HUDEP-2 (cell line): ENCODE data around the gene GPT2.

Experiments used
- DNase-seq, 76 experiments: peaks; one replicate each; lab custom pipeline; 2025; ENCODE audit not compliant: unreplicated experiment in 76 of 76; lab: John Stamatoyannopoulos, UW

GPT2 gene

GRCh38 chr16:46895399-46896313, 11.5 kb downstream of the GPT2 start:
- DNase-seq, result no peak

DNA sequence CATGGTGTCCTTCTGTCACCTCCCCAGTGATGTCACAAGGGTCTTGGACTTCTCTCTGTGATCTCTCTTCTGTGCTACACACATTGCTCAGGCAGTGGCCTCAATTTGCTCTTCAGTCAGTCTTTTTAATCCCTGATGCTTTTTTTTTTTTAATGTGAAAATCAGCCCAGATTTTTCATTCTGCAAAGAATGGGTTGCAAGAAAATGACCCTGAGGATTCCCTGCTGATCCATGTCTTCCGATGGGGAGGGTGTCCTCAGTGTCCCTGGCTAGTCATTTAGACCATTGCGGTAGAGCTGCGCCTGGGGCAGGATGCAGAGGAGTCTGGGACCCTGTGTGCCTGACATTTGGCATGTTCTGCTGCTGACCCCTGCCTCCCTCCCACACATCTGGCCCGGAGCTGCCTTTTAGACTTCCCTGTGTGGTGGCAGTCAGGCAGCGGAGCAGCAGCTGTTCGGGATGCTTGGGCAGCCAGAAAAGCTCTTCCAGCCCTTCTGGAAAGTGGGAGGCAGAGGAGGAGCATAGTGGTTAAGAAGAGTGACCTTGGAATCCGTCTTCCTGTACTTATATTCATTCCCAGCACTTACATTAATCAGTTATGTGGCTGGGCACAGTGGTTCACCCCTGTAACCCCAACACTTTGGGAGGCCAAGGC, 12.3 kb downstream of the GPT2 start:
- DNase-seq, result no peak

- no peak for DNase-seq
Measured at GRCh38 chr16:46897471-46897870, 13.3 kb downstream of the GPT2 start.

- DNase-seq, result no peak
Measured at GRCh38 chr16:46898006-46898405, 13.8 kb downstream of the GPT2 start.

DNA sequence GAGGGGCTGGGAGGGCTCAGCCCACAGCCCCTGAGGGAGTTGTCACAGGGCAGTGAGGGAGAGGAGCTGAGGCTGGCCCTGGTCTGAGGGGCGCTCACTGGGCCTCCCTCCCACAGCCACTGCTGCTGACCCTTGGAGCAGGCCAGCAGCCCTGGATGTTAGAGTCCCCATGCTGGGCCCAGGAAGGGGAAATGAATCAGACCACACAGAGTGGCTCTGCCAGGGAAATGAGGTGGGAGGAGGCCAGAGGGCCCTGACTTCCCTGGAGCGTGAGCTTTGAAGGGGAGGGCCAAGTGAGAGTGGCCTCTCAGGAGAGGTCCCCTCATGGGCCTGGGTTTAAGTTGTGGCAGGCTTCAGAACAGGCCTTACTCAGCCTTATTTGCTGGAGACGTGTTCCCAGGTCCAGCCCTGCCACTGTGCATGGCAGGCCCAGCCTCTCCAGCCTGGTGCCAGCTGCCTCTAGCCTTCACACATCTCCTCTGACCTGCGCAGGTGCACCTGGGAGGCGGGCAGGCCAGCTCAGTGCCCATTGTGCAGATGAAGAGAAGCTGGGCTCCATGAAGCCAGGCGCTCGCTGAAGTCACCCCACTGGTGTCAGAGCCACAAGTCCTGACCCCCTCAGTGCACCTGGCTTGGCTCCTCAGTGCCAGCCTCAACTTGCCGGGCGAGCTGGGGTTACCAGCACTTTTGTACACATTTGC, 15.4 kb downstream of the GPT2 start:
- DNase-seq, result no peak

DNA sequence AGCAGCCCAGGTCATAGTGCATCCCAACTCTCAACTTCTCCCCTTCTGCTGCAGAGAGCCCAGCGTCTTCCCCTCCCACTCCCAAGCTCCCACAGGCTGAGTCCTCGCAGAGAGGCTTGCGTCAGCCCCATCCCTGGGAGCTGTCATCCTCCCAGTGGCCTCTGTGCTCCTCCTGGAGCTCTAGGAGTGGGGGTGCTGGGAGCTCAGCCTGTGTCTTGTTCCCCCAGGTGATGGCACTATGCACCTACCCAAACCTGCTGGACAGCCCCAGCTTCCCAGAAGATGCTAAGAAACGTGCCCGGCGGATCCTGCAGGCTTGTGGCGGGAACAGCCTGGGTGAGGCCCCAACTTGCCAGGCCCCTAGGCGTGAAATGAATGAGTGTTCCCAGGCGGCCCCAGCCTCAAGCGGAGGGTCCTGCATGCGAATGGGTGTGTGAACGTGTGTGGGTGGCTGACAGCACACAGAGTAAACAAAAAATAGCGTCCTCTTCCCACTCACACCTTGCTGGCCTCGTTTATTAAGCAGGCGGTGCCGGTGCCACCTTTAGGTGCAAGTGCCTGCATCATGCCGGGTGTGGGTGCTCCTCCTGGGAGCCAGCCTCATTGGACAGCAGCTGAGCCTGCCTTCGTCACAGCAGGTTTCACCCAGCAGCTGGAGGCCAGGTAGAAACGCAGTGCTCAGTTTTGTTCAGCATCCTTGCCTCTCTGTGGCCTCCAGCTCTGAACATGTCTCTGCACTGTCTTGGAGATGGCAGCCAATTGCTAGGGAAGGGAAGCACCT, 16.5 kb downstream of the GPT2 start:
- no peak for DNase-seq

- no peak for DNase-seq
Measured at GRCh38 chr16:46901709-46902108, 17.5 kb downstream of the GPT2 start.

DNA sequence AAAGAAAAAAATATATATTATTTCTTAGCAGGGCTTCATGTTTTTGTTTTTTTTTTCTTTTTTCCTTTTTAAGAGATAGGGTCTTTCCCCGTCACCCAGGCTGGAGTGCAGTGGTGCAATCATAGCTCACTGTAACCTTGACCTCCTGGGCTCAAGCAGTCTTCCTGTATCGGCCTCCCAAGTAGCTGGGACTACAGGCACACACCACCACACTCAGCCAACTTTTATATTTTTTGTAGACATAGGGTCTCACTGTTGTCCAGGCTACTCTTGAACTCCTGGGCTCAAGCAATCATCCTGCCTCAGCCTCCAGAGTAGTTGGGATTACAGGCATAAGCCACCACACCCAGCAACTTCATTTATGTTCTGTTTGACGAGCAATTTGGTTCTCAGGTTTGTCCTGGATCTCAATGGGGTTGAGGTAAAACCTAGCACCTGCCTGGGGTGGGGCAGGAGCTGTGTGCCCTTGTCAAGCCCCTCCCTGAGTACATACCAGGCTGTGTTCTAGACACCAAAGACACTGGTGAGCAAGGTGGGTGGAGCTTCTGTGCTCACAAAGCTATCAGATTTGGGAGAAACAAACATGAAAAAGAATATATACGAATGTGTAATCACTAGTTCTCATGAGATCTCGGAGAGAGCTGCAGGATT, 19.2 kb downstream of the GPT2 start:
- DNase-seq, result no peak

GRCh38 chr16:46904471-46904870, 20.3 kb downstream of the GPT2 start:
- DNase-seq, result no peak

- no peak for DNase-seq
Measured at GRCh38 chr16:46906360-46907060, 22.3 kb downstream of the GPT2 start.

- DNase-seq, result no peak
Measured at GRCh38 chr16:46907061-46907774, 23.1 kb downstream of the GPT2 start.

DNA sequence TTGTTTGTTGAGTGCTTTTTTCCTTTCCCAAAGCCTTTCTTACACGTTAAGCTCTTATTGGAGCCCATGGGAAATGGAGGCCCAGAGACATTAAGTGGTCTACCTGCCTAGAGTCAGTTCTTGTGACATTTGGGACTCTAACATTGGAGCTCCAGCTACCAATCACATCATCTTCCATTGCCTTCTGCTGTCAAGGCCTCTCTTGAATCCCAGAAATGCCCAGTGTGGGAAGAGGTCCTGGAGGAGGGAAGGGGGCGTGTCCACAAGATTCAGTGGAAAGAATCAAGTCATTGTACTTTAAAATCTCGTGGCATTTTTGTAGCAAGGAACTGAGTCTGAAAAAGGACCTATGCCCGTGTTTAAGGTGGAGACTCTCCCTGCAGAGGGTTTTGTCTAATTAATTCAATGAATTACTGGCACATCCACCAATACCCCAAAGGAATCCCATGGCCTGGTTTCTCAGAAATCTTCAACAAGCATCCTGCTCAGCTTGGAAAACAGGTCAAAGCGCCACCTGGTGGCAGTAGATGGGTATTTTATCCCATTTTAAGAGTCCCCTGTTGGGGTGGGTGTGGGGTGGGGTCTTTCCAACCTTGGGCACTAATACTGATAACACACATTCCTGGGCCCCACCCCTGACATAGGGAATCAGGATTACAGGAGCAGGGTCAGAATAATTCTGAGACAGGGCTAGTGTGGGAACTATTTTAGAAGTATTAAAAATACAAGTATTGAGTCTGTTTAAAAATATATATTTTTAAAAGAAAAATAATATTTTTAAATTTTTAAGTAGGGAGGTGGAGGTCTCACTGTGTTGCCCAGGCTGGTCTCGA, 24.6 kb downstream of the GPT2 start:
- peak in 42 of 76 experiments; percentile 1 to 55 (median 18) for DNase-seq

DNA sequence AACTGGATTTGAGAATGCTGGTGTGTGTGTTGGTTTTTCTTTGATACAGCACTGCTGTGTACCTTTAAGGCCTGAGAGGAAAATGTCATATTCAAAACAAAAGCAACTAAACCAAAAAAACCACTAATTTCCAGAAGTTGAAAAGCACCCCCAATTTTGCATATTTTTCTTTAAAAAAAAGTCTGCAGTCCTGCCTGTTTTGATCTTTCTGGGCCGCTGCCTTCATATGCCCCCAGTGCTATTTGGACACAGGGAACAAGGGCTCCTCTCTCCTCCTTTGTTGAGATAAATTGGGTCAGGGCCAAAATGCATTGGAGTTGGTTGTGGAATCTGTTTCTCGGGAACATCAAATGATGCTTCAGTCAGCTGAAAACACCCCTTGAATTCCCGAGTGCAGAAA, 26.9 kb downstream of the GPT2 start:
- DNase-seq, result no peak

GRCh38 chr16:46911650-46912049, 27.5 kb downstream of the GPT2 start:
- DNase-seq, result no peak

DNA sequence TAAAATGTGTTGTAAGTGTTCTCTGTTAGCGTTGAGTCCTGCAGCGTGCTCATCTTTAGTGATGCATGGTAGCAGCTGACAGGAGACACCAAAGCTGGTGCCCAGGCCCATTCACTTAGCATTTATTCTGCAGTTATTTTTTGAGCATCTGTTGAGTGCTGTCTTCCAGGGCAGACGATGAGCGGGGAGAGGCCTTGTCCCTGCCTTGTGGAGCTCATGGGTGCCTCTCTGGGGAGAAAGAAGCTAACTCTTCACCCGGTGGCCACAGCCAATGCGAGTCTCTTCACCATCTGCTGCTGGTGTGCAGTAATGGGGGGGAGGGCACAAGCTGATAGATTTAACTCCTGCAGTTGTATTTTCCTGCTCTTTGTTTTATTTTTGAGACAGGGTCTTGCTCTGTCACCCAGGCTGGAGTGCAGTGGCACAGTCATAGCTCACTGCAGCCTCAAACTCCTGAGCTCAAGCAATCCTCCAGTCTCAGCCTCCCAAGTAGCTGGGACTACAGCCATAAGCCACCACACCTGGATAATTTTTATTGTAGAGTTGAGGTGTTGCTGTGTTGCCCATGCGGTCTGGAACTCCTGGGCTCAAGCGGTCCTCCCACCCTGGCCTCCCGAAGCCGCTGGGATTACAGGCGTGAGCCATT, 30.5 kb downstream of the GPT2 start:
- DNase-seq, result no peak

- DNase-seq, result no peak
Measured at GRCh38 chr16:46915483-46916025, 31.4 kb downstream of the GPT2 start.

GRCh38 chr16:46916980-46917379, 32.8 kb downstream of the GPT2 start:
- peak in 9 of 76 experiments; percentile 0 to 43 (median 13) for DNase-seq
